GM12891 (cell line): ENCODE results near the gene TAP1.
A peak's percentile ranks its signal among the peaks of the same experiment; 100 is the strongest.

Experiments
- PAX5 ChIP-seq: IDR thresholded peaks from 2 replicates; pipeline ENCODE4 v1.6.1; 2011; ENCODE audit warnings: low read length, moderate library complexity, mild to moderate bottlenecking; ENCODE audit not compliant: insufficient read depth, severe bottlenecking
- POLR2A ChIP-seq: IDR thresholded peaks from 2 replicates; pipeline ENCODE4 v1.6.1; 2011; ENCODE audit warnings: low read depth, low read length, control low read depth
- POLR2AphosphoS5 ChIP-seq: IDR thresholded peaks from 2 replicates; pipeline ENCODE4 v1.6.1; 2011; ENCODE audit warnings: low read depth, low read length, control low read depth
- SPI1 ChIP-seq: IDR thresholded peaks from 2 replicates; pipeline ENCODE4 v1.6.1; 2011; ENCODE audit warnings: low read depth, low read length, control low read depth
- TAF1 ChIP-seq: IDR thresholded peaks from 2 replicates; pipeline ENCODE4 v1.6.1; 2011; ENCODE audit warnings: low read depth, low read length, control low read depth

- no peak for TF ChIP-seq POLR2A
- peak; percentile 62 for TF ChIP-seq SPI1
- TF ChIP-seq TAF1 = no peak
- TF ChIP-seq POLR2AphosphoS5 = no peak
- TF ChIP-seq PAX5 = no peak
Measured at GRCh38 chr6:32796848-32797776, 56.4 kb downstream of the TAP1 start.
